GM12892 (cell line): ENCODE results near the gene SLC25A39.

Experiments
- POLR2A ChIP-seq: IDR thresholded peaks from 2 replicates; pipeline ENCODE4 v1.6.1; 2011; ENCODE audit warnings: low read depth, low read length, control low read depth
- POLR2AphosphoS5 ChIP-seq: IDR thresholded peaks from 2 replicates; pipeline ENCODE4 v1.6.1; 2011; ENCODE audit warnings: low read depth, low read length, control low read depth
- TAF1 ChIP-seq: IDR thresholded peaks from 2 replicates; pipeline ENCODE4 v1.6.1; 2011; ENCODE audit warnings: low read depth, mild to moderate bottlenecking, control low read depth, low read length, borderline replicate concordance

DNA sequence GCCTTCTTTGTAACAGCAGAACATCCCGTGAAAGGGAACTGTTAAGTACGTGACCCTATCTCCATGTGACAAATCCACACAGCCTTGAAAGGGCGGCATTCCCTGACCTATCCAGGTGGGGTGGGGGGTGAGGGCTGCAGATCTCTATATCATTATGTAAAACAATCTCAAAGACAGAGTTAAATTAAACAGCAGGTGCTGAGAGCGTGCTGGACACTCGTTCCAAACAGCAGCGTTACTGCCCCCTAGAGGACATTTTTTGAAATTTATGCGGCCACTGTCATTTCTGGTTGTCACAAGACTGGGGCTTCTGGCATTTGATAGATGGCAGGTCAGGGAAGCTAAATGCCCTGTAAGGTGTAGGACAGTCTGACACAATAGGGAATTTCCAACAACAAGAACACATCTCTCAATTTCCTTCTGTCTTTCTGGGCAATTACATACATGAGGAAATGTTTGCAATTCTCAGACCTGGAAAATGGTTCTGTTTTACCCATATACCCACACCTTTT, 6.7 kb upstream of the SLC25A39 start:
- TF ChIP-seq POLR2A = no peak
- no peak for TF ChIP-seq POLR2AphosphoS5
- TF ChIP-seq TAF1 = no peak
